HFF-Myc (cell line): ENCODE results near the gene DOCK1.

ENCODE experiments used
- DNase-seq: peaks from one replicate; pipeline ENCODE4 v3.0.0-alpha.2; 2011; ENCODE audit warnings: low read depth; ENCODE audit errors: extremely low read depth
- H3K4me3 ChIP-seq: replicated peaks from 2 replicates; pipeline ENCODE4 v1.5.1; 2011; ENCODE audit warnings: low read depth, mild to moderate bottlenecking, control low read depth, low read length
- CTCF ChIP-seq: IDR thresholded peaks from 2 replicates; pipeline ENCODE4 v1.5.1; 2012; ENCODE audit warnings: mild to moderate bottlenecking, low read depth, low read length, control low read depth; ENCODE audit errors: missing control alignments

Gene DOCK1

GRCh38 chr10:127003032-127003685, 97.9 kb downstream of the DOCK1 start:
- no peak overlapping the region for H3K4me3 ChIP-seq
- no peak for TF ChIP-seq CTCF
- no peak for DNase-seq

- DNase-seq, result no peak
- TF ChIP-seq CTCF, result no peak
- H3K4me3 ChIP-seq, result no peak overlapping the region
These were observed 101.2 kb downstream of the DOCK1 start for GRCh38 chr10:127006453-127006852.

GRCh38 chr10:127009366-127009765, 104.1 kb downstream of the DOCK1 start:
- DNase-seq, result no peak
- no peak for TF ChIP-seq CTCF
- no peak overlapping the region for H3K4me3 ChIP-seq

- TF ChIP-seq CTCF, result no peak
- no peak overlapping the region for H3K4me3 ChIP-seq
- DNase-seq, result no peak
These were observed 105.9 kb downstream of the DOCK1 start for GRCh38 chr10:127011174-127011573.

GRCh38 chr10:127012071-127012768, 107.0 kb downstream of the DOCK1 start:
- no peak for DNase-seq
- no peak overlapping the region for H3K4me3 ChIP-seq
- no peak for TF ChIP-seq CTCF

GRCh38 chr10:127012769-127013152, 107.5 kb downstream of the DOCK1 start:
- H3K4me3 ChIP-seq, result no peak overlapping the region
- TF ChIP-seq CTCF, result no peak
- DNase-seq, result no peak

- no peak for TF ChIP-seq CTCF
- DNase-seq, result no peak
- no peak overlapping the region for H3K4me3 ChIP-seq
These were observed 108.0 kb downstream of the DOCK1 start for GRCh38 chr10:127013211-127013656.
